HG02678 (cell line): ENCODE results near the gene KREMEN2.
"Not testable (repeated sequence)": the region's sequence is repeated elsewhere in the genome, so short reads cannot be mapped to it uniquely, and the experiment has no call there.

Source experiments
- ATAC-seq: cut with Tn5 transposase; IDR thresholded peaks from one replicate; pipeline ENCODE4 v1.9.1; 2021; ENCODE audit warnings: mild to moderate bottlenecking, moderate library complexity; ENCODE audit not compliant: unreplicated experiment

Gene KREMEN2

DNA sequence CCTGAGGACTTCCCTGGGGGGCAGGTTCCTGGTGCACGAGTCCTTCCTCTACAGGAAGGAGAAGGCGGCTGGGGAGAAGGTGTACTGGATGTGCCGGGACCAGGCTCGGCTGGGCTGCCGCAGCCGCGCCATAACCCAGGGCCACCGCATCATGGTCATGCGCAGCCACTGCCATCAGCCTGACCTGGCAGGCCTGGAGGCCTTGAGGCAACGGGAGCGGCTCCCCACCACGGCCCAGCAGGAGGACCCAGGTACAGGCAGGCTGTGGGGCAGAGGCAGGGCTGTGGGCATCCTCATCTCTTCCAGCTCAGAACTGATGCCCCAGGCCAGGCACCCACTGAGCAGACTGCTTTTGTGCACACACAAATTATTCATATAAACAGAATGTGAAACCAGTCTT is 25.9 kb upstream of the KREMEN2 start:
- no peak for ATAC-seq

GRCh38 chr16:2939968-2940367 is 24.1 kb upstream of the KREMEN2 start:
- ATAC-seq: no peak

DNA sequence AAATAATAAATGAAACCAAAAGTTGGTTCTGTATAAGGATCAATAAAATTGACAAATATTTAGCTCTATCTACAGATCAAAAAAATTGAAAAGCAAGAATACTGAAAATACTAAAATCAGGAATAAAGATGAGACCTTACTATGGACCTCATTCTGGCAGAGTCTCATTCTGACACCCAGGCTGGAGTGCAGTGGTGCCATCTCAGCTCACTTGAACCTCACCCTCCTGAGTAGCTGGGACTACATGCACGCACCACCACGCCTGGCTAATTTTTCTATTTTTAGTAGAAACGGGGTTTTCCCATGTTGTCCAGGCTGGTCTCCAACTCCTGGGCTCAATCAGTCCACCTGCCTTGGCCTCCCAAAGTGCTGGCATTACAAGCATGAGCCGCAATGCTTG is 22.0 kb upstream of the KREMEN2 start:
- ATAC-seq: no peak

- not testable (repeated sequence) for ATAC-seq
These were observed 20.4 kb upstream of the KREMEN2 start for GRCh38 chr16:2943716-2944115.

GRCh38 chr16:2946649-2947048 is 17.4 kb upstream of the KREMEN2 start:
- no peak for ATAC-seq

- no peak for ATAC-seq
These were observed 15.0 kb upstream of the KREMEN2 start for GRCh38 chr16:2948807-2949704.

- ATAC-seq: no peak
These were observed 14.2 kb upstream of the KREMEN2 start for GRCh38 chr16:2949705-2950352.

DNA sequence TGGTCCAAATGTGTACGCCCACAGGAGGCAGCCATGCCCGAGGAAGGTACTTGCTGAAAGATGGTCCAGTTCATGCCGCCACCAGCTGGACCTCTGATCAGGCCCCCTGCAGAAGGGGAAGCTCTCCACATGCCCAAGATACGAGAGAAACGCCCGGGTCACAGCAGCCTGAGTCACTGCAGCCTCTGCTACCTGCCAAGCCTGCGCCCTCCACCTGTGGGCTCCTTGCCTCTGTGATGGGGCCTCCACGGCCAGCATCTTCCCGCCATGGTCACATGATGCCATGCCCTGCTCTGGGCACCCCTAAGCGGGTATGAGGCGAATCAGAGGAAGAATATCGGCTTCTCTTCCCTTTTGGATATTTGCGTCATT is 13.7 kb upstream of the KREMEN2 start:
- no peak for ATAC-seq

DNA sequence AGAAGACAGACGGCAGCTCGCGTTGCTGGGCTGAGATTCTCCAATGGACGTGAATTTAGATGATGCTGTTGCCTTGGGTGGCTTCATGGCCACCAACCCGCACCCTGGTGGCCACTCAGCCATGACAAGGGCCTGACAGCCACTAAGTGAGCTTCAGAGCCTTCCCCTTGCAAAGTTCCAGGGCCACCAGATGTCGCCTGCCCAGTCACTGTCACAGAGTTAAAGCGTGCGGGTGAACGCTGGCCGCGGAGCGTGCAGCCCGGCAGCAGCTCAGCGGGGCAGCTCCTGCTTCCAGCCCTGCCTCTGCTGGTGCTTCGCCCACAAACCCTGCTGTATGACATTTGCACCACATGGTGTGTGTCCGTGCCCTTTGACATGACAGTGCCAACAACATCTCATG is 13.3 kb upstream of the KREMEN2 start:
- ATAC-seq: no peak

GRCh38 chr16:2952679-2953078 is 11.4 kb upstream of the KREMEN2 start:
- ATAC-seq: no peak

- no peak for ATAC-seq
These were observed 10.1 kb upstream of the KREMEN2 start for GRCh38 chr16:2953706-2954627.

DNA sequence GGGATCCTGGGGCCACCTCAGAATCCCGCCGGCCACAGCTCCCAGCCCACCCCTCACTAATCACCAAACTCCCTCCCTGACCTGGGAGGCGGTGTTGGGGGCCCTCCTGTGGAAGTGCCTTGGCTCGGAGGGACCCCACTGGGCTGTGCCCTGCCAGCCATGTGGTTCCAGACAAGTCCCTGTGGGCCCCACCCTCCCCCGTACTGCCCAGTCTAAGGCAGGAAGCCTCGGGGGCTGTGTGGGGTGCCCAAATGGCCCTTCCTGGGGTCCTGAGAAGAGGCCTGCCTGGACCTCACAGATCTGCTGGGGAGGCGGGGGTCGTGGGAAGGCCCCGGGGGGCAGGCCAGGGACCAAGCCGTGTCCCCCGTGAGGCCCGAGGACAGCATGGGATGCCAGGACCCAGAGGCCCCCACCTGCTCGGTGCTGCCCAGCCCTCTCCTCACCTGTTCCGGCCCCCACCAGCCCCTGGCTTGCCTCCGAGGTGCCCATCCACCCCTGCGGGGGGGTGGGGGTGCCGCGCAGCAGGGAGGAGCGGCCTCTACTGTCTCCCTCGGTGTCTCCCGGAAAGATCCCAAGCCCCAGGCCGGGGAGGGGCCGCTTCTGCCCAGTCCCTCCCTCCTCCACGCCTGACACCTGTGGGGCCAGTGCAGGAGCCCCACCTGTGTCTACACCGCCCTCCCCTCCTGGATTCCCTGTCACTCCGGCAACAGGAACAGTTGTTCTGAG is 9.3 kb upstream of the KREMEN2 start:
- ATAC-seq: no peak

GRCh38 chr16:2955438-2955778 is 8.7 kb upstream of the KREMEN2 start:
- no peak for ATAC-seq

- no peak for ATAC-seq
These were observed 8.1 kb upstream of the KREMEN2 start for GRCh38 chr16:2955779-2956578.

DNA sequence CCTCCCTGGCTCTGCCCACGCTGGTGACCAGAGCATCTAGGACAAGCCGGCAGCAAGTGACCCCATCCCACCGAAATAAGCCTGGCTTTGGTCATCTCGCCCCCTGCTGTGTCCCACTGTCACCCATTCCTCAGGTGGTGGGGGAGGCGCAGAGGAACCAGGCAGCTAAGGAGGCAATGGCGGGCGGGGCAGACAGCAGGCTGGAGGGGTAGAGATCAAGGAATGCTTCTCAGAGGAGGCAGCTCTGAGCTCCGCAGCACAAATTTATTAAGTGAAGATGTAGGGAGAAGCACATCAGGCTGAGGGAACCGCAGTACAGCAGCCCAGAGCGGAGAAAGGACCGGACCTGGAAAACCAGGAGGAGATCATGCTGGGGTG is 7.5 kb upstream of the KREMEN2 start:
- ATAC-seq: no peak

GRCh38 chr16:2959206-2959605 is 4.9 kb upstream of the KREMEN2 start:
- ATAC-seq: no peak

DNA sequence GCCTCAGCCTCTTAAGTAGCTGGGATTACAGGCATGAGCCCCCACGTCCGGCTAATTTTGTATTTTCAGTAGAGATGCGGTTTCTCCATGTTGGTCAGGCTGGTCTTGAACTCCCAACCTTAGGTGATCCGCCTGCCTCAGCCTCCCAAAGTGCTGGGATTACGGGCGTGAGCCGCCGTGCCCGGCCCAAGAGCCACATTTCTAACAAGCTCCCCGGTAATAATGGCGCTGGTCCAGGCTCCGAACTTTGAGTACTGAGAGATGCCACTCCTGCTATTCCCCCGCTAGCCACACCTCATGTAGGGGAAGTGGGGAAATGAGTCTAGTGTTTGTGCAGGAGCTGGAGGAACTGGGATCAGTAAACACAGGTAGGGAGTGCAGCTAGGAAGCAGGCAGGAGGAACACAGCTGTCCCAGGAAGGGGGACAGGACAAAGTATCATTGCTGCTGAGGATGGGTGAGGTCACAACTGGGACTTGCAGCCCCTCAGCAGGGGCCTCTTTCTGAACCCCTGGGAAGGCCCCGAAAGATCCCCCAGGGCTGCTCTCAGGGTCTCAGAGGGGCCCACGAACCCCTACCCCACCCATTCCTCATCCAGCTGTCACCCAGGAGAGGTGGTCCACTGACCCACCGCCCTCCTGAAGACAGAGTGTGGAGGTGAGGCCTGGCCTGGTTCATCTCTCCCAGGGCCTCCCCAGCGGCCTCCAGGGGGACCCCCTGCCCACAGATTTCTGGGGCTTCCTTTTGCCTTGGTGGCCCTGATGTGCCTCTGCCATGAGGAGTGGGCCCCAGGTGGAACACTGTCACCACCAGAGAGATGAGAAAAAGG is 3.7 kb upstream of the KREMEN2 start:
- no peak for ATAC-seq

DNA sequence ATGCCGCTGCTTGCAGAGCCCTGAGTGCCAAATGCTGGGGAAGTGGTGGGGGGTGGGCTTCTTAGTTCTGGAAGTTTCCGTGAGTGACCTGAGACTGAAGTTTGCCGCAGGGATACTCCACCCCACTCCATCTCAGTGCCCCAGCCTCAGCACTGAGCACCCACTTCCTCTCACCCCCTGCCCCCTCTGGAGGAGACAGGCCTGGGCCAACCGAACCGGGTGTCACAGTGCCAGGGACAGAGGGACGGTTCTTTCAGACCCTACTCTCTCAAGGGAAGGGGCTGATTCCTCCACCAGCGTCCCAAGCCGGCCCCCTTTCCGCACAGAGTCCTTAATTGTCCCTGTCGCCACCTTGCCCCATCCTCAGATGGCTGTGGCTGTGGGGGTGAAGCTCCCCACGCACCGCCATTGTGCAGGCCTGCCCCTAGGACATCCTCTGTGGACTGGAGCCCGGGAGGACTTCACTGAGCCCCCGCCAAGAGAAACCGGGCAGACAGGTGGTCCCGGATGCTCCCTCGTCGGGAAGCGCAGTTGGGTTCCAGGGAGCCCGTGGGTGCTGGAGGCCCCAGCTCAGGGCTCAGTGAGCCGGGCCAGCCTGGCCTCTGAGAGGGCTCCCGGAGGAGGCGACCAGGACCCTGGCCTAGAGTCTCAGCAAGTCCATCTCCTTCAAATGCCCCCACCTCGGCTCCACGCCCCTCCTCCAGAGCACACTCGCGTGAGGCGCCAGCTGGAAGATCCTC is 1.6 kb upstream of the KREMEN2 start:
- no peak for ATAC-seq
